Measurements from ENCODE around the gene TRIM33.

GRCh38 chr1:114353262-114353661 is 157.7 kb downstream of the TRIM33 start:
- TF ChIP-seq, protein P1, sequence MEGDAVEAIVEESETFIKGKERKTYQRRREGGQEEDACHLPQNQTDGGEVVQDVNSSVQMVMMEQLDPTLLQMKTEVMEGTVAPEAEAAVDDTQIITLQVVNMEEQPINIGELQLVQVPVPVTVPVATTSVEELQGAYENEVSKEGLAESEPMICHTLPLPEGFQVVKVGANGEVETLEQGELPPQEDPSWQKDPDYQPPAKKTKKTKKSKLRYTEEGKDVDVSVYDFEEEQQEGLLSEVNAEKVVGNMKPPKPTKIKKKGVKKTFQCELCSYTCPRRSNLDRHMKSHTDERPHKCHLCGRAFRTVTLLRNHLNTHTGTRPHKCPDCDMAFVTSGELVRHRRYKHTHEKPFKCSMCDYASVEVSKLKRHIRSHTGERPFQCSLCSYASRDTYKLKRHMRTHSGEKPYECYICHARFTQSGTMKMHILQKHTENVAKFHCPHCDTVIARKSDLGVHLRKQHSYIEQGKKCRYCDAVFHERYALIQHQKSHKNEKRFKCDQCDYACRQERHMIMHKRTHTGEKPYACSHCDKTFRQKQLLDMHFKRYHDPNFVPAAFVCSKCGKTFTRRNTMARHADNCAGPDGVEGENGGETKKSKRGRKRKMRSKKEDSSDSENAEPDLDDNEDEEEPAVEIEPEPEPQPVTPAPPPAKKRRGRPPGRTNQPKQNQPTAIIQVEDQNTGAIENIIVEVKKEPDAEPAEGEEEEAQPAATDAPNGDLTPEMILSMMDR (IDR thresholded peaks at IDR 0.05; ENCODE audit: low read length), result no peak
- no peak for TF ChIP-seq EZH2 (optimal IDR thresholded peaks at IDR 0.05; ENCODE audit: low read depth, low read length)
- no peak for TF ChIP-seq EZH2phosphoT487 (IDR thresholded peaks at IDR 0.05; ENCODE audit: low read length)

Measured in MM.1S (cell line).